ENCODE data around the gene OCA2. TPM values are rescaled to one million over a fixed set of nuclear protein-coding genes. Genes with fewer than 3 reads are reported as not detected.

The OCA2 gene
- polyA plus RNA-seq, 1 donor (not counting 4 experiments of a cell fraction or from before 2014, with no cell fraction given): 0.05 TPM

DNA sequence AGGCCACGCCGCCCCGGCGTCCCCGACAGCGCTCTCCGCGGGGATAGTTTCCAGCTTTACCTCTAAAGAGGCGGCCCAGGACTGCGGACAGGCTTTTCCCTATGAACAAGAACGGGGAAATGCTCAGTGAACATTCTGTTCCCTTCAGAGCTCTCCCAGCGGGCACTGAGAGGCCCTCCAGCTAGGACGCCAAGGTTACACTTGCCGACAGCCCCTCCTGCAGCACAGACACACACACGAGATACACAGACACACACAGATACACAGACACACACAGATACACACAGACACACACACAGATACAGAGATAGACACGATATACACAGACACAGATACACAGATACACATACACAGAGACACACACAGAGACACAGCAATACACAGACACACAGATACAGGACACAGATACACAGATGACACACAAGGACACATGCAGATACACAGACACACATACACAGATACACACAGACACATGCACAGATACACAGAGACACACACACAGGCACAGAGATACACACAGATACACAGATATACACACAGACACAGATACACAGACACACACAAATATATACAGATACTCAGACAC lies 533 bp upstream of the OCA2 start:
- no peaks in the 10 kb centered on the region for H3K36me3 ChIP-seq (ENCODE audit: control insufficient read depth in 2 of 2, extremely low read depth in 1 of 2, insufficient read depth in 2 of 2, low read length in 2 of 2)
- no peak overlapping the region for H3K27ac ChIP-seq (ENCODE audit: control insufficient read depth, insufficient read depth, low read length)
- H3K27me3 ChIP-seq (ENCODE audit: control insufficient read depth, extremely low read depth, insufficient read depth, low read length): peaks cover 56% of the 10 kb centered on the region
- TF ChIP-seq EZH2 (IDR thresholded peaks at IDR 0.05; ENCODE audit: low read length) (peak; percentile 50), CTCF (optimal IDR thresholded peaks at IDR 0.05 in 1 of 3, IDR thresholded peaks at IDR 0.05 in 1 of 3, conservative IDR thresholded peaks at IDR 0.05 in 1 of 3; ENCODE audit: extremely low read depth in 1 of 3, insufficient read depth in 2 of 3, low read length in 3 of 3) (no peak)
- no peak overlapping the region for H3K4me2 ChIP-seq (ENCODE audit: control insufficient read depth, extremely low read depth, insufficient read depth, low read depth, low read length)
- dilution Hi-C loops (cut with MboI; ENCODE audit: extremely low pct_ligation_motif_present, low sequenced_read_pairs): no loop called here
- H3K4me1 ChIP-seq (ENCODE audit: control insufficient read depth, extremely low read depth, insufficient read depth, low read length): peaks cover 9% of the 10 kb centered on the region
- H3K4me3 ChIP-seq (ENCODE audit: control insufficient read depth in 2 of 3, extremely low read depth in 1 of 3, insufficient read depth in 2 of 3, low read depth in 1 of 3, low read length in 3 of 3): no peak overlapping the region
- no peak overlapping the region for H3K9ac ChIP-seq (ENCODE audit: control insufficient read depth, extremely low read depth, insufficient read depth, low read length)
- DNase-seq (ENCODE audit: low read depth, low spot score): no peak
- no peak for FAIRE-seq
- H2AFZ ChIP-seq (ENCODE audit: control insufficient read depth, low read length): no peak overlapping the region
- no peaks in the 10 kb centered on the region for H3K9me1 ChIP-seq (ENCODE audit: control insufficient read depth, extremely low read depth, insufficient read depth, low read length)
- H3K9me3 ChIP-seq (ENCODE audit: control insufficient read depth, low read depth, low read length): no peaks in the 10 kb centered on the region
- H3K79me2 ChIP-seq (ENCODE audit: control insufficient read depth, insufficient read depth, low read length): no peaks in the 10 kb centered on the region
- peaks cover 3% of the 10 kb centered on the region for H4K20me1 ChIP-seq (ENCODE audit: control insufficient read depth, extremely low read depth, insufficient read depth, low read length)

DNA sequence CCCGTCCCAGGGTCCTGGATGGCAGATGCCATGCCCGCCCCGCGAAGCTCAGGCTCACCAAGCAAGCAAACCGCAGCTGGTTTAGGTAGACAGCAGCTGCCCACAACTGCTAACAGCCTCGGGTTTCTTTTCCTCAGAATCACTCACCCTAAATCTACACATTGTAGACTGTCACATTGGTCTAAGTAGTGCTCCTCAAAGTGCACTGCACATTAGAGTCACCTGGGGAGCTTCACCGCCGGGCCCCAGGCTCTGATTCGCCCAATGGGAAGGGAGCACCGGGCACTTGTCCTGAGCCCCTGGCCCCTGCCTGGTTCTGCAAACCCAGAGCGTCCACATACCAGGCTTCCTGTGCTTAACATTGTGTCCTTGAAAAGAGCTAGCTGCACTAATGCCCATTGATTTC lies 752 bp downstream of the OCA2 start:
- Histone ChIP-seq H3K9me1 (ENCODE audit: control insufficient read depth, extremely low read depth, insufficient read depth, low read length) (no peaks in the 10 kb centered on the region), H3K79me2 (ENCODE audit: control insufficient read depth, insufficient read depth, low read length) (no peaks in the 10 kb centered on the region), H3K9me3 (ENCODE audit: control insufficient read depth, low read depth, low read length) (no peaks in the 10 kb centered on the region), H3K9ac (ENCODE audit: control insufficient read depth, extremely low read depth, insufficient read depth, low read length) (no peak overlapping the region), H2AFZ (ENCODE audit: control insufficient read depth, low read length) (no peak overlapping the region), H3K27ac (ENCODE audit: control insufficient read depth, insufficient read depth, low read length) (no peak overlapping the region), H3K36me3 (ENCODE audit: control insufficient read depth in 2 of 2, extremely low read depth in 1 of 2, insufficient read depth in 2 of 2, low read length in 2 of 2) (no peaks in the 10 kb centered on the region), H3K27me3 (ENCODE audit: control insufficient read depth, extremely low read depth, insufficient read depth, low read length) (peaks cover 66% of the 10 kb centered on the region), H3K4me2 (ENCODE audit: control insufficient read depth, extremely low read depth, insufficient read depth, low read depth, low read length) (no peak overlapping the region), H3K4me3 (ENCODE audit: control insufficient read depth in 2 of 3, extremely low read depth in 1 of 3, insufficient read depth in 2 of 3, low read depth in 1 of 3, low read length in 3 of 3) (no peak overlapping the region), H4K20me1 (ENCODE audit: control insufficient read depth, extremely low read depth, insufficient read depth, low read length) (peaks cover 3% of the 10 kb centered on the region), H3K4me1 (ENCODE audit: control insufficient read depth, extremely low read depth, insufficient read depth, low read length) (peaks cover 9% of the 10 kb centered on the region)
- DNase-seq (ENCODE audit: low read depth, low spot score): no peak
- FAIRE-seq: no peak
- dilution Hi-C loops (cut with MboI; ENCODE audit: extremely low pct_ligation_motif_present, low sequenced_read_pairs): no loop called here
- no peak for TF ChIP-seq EZH2 (IDR thresholded peaks at IDR 0.05; ENCODE audit: low read length)
- no peak for TF ChIP-seq CTCF (optimal IDR thresholded peaks at IDR 0.05 in 1 of 3, IDR thresholded peaks at IDR 0.05 in 1 of 3, conservative IDR thresholded peaks at IDR 0.05 in 1 of 3; ENCODE audit: extremely low read depth in 1 of 3, insufficient read depth in 2 of 3, low read length in 3 of 3)
